NCI-H524 (cell line): ENCODE results near the gene TMSB15B.
"Not testable (repeated sequence)": the region's sequence is repeated elsewhere in the genome, so short reads cannot be mapped to it uniquely, and the experiment has no call there.

Source experiments
- DNase-seq, 2 experiments: peaks; one replicate each; lab custom pipeline; 2025; lab: John Stamatoyannopoulos, UW

TMSB15B gene

GRCh38 chrX:103962411-103963278 is at the start of gene TMSB15B:
TMSB15B (plus strand) TSS chrX:103962627.
- DNase-seq = not testable (repeated sequence)

GRCh38 chrX:103913356-103914020 is 48.9 kb upstream of the TMSB15B start:
- no peak for DNase-seq

GRCh38 chrX:103918050-103918449 is 44.4 kb upstream of the TMSB15B start:
- DNase-seq = peak; percentile 91 to 92

- peak; percentile 68 to 72 for DNase-seq
Measured at GRCh38 chrX:103918571-103919269, 43.7 kb upstream of the TMSB15B start.

GRCh38 chrX:103919270-103919637 is 43.2 kb upstream of the TMSB15B start:
- peak; percentile 53 to 67 for DNase-seq

- DNase-seq = not testable (repeated sequence)
Measured at GRCh38 chrX:103920515-103920914, 41.9 kb upstream of the TMSB15B start.

GRCh38 chrX:103927030-103927429 is 35.4 kb upstream of the TMSB15B start:
- DNase-seq = no peak

GRCh38 chrX:103927633-103928032 is 34.8 kb upstream of the TMSB15B start:
- DNase-seq = no peak

GRCh38 chrX:103932133-103932532 is 30.3 kb upstream of the TMSB15B start:
- DNase-seq = peak in 1 of 2 experiments; percentile 3

- DNase-seq = not testable (repeated sequence)
Measured at GRCh38 chrX:103940257-103940656, 22.2 kb upstream of the TMSB15B start.

- peak; percentile 12 to 53 for DNase-seq
Measured at GRCh38 chrX:103941201-103941975, 21.0 kb upstream of the TMSB15B start.

GRCh38 chrX:103949506-103949905 is 12.9 kb upstream of the TMSB15B start:
- no peak for DNase-seq

GRCh38 chrX:103953353-103953752 is 9.1 kb upstream of the TMSB15B start:
- no peak for DNase-seq

- DNase-seq = no peak
Measured at GRCh38 chrX:103954259-103954658, 8.2 kb upstream of the TMSB15B start.

- DNase-seq = not testable (repeated sequence)
Measured at GRCh38 chrX:103960599-103960998, 1.8 kb upstream of the TMSB15B start.

GRCh38 chrX:103983508-103983907 is 21.1 kb downstream of the TMSB15B start:
- DNase-seq = not testable (repeated sequence)

- no peak for DNase-seq
Measured at GRCh38 chrX:103999234-103999633, 36.8 kb downstream of the TMSB15B start.

GRCh38 chrX:104008831-104009230 is 46.4 kb downstream of the TMSB15B start:
- DNase-seq = no peak

- no peak for DNase-seq
Measured at GRCh38 chrX:104013158-104013557, 50.7 kb downstream of the TMSB15B start.

GRCh38 chrX:104013606-104014005 is 51.2 kb downstream of the TMSB15B start, which contains the start of gene H2BW1:
H2BW1 (minus strand) TSS chrX:104013708; CDS start chrX:104013576, 132 bp downstream.
- no peak for DNase-seq

- DNase-seq = not testable (repeated sequence)
Measured at GRCh38 chrX:104015576-104015975, 53.1 kb downstream of the TMSB15B start.
